D721Med (cell line): ENCODE results near the gene TMEM131L.

Experiments used
- DNase-seq: peaks from one replicate; pipeline ENCODE4 v3.0.0; 2011; ENCODE audit warnings: low spot score; ENCODE audit not compliant: insufficient read length
- FAIRE-seq: peaks from 2 replicates; lab custom pipeline; 2011; peaks lifted over from hg19 to GRCh38; lab: Jason Lieb, UNC
- TF ChIP-seq, protein P1 (sequence below): IDR thresholded peaks from 2 replicates; pipeline ENCODE4 v1.5.1; 2012; ENCODE audit warnings: mild to moderate bottlenecking, control low read depth; ENCODE audit not compliant: insufficient read depth; ENCODE audit errors: missing control alignments

Gene TMEM131L

DNA sequence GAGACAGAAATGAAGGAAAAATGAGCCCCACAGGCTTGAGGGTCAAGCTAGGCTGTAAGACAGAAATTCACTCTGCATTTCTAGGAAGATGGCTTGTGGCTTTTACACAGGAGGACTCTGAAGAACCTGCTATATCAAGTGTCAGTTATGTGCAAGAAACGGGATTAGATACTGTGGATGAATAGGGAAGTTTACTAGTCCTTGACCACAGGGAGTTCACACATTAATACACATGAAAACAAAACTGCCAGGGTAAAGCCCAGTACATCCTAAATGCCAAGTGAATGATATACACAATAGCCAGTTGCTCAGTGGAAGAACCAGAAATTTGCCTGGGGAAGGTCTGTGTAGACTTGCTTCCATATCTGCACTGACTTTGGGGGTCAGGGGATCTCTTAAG is 53.5 kb downstream of the TMEM131L start:
- FAIRE-seq (no peak), DNase-seq (no peak)
- TF ChIP-seq, protein P1, sequence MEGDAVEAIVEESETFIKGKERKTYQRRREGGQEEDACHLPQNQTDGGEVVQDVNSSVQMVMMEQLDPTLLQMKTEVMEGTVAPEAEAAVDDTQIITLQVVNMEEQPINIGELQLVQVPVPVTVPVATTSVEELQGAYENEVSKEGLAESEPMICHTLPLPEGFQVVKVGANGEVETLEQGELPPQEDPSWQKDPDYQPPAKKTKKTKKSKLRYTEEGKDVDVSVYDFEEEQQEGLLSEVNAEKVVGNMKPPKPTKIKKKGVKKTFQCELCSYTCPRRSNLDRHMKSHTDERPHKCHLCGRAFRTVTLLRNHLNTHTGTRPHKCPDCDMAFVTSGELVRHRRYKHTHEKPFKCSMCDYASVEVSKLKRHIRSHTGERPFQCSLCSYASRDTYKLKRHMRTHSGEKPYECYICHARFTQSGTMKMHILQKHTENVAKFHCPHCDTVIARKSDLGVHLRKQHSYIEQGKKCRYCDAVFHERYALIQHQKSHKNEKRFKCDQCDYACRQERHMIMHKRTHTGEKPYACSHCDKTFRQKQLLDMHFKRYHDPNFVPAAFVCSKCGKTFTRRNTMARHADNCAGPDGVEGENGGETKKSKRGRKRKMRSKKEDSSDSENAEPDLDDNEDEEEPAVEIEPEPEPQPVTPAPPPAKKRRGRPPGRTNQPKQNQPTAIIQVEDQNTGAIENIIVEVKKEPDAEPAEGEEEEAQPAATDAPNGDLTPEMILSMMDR = no peak

DNA sequence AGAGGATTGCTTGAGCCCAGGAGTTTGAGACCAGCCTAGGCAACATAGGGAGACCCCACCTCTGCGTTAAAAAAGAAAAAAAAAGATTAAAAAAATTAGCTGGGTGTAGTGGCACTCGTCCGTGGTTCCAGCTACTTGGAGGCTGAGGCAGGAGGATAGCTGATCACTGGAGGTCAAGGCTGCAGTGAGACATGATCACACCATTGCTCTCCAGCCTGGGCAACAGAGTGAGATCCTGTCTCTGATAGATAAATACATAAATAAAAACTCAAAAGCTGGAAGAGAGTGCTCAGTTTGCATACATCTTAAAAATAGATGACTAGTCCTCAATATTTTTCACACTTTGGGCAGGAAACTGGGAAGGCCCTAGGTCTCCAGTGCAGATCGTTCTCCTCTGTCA is 54.1 kb downstream of the TMEM131L start:
- FAIRE-seq = no peak
- TF ChIP-seq, protein P1 = no peak

DNA sequence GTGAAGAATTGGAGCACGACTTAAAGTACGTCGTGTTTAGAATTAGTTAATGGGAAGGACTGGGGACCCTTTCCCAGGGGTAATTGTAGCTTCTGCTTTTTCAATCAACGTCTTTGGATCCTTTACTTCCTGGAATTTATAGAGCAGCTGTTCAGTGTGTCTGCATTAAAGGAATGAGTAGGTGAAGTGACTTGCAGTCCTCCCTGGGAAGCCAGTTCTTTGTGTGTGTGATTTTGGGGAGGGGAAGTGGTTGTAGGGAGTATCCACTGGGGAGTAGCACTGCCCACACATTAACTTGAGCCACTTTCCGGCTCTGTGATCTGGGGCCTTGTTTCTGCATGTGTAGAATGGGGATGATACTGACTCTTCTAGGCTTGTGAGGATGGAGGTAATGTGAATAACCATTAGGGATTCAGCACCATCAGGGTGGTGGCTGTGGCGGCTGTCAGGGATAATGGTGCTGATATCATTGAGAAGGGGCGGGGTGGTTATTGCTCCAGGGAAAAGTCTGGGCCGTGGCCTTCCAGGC is 54.7 kb downstream of the TMEM131L start:
- TF ChIP-seq, protein P1 = no peak
- DNase-seq (no peak), FAIRE-seq (no peak)

More for the DNA sequence above, 54.1 kb downstream of the TMEM131L start:
- no peak for DNase-seq

DNA sequence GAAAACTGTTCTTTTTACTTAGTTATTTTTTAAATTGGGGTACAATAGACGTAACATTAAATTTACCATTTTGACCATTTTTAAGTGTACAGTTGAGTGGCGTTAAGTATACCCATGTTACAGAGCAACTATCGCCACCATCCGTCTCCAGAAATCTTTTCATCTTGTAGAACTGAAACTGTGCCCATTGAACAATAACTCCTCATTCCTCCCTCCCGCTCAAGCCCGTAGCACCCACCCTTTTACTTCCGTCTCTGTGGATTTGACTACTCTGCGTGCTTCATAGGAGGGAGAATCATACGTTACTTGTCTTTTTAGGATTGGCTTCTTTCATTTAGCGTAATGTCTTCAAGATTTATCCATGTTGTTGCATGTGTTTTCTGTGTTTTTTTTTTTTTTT is 55.3 kb downstream of the TMEM131L start:
- FAIRE-seq (no peak), DNase-seq (no peak)

DNA sequence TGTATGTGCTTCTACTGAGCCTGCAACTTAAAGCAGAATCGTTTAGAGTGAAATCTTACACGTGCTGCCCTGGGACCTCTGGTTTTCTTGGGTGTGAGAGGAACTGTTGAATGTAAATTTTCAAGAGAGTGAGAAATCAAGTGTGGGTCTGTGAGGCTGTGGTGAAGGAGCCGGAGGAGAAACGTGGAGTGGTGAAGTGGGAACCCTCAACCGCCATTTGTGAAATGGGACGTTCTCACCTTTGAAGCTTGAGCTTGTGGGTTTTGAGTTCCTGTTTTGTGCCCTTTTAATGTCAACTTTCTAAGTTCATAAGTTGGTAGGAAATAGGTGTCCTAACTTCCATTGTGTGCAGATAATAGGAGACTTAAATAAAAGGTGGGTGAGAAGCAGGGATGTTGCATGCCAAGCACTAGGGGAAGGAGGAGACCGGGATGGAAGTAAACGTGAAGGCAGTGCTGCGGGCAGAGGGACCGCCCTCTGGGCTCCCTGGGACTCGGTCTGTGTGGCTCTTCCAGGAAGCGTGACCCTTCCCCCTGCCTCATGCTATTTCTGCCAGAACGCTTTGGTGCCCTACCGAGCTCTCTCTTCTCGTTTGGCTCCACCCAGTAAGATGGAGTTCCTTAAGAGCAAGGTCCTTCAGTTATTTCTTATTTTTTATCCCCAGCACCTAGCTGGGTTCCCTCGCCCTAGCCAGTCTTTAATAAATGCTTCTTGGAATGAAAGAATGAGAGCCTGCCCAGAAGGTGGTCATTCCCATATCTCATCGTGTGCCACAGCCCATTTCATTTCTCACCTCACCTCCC is 56.0 kb downstream of the TMEM131L start:
- TF ChIP-seq, protein P1 = no peak
- no peak for FAIRE-seq
- DNase-seq = no peak

More for the DNA sequence above, 55.3 kb downstream of the TMEM131L start:
- TF ChIP-seq, protein P1 = no peak

DNA sequence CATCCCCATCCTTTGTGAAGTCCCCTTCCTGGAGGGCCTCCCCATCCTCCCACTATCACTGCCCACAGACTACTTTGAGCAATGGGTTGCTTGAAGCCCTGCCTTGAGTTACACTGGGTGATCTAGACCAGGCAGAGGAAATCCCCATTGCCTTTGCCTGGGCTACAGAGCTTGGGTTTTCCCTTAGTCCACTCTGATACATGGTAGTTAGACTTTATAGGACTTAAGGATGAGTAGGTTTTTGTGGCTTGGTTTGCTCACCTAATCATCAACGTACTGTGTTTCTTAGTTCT is 56.6 kb downstream of the TMEM131L start:
- TF ChIP-seq, protein P1 = no peak
- no peak for DNase-seq
- no peak for FAIRE-seq

DNA sequence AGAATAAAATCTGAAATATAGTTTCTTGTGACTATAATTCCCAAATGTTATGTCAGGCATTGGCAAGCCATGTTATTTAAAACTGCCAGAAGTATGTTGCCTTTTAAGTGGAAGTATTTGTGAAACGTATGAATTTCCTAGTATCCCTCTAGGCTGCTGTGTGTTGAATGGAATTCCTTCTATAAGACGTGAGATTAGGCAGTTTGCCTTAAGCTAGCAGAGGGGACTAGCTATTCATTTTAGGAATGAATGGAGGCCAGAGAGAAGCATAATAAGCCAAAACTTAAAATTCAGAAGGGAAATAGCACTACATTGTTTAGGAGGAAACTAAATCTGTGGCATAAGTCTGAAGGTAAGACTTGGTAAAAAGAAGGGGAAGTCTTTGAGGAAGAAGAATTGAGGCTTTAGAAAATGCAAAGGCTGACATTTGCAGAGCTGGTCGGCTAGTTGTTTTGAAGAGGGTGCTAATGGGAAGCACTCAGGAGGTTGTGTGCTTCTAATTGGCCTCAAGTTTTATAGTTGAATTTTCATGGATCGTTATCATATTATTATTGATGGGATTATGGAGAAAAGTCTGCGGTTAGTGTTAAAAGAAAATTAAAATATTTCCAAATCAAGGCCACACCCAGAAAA is 57.1 kb downstream of the TMEM131L start:
- no peak for FAIRE-seq
- DNase-seq = no peak
- TF ChIP-seq, protein P1 = no peak
